ENCODE data around the gene KIFC1.

Gene KIFC1

GRCh38 chr6:33443619-33444504 lies 52.2 kb downstream of the KIFC1 start:
- POLR2A ChIA-PET, result no interaction called here
- no peak overlapping the region for H3K4me3 ChIP-seq (ENCODE audit: low read depth, low read length)

GRCh38 chr6:33445119-33445603 lies 53.5 kb downstream of the KIFC1 start:
- H3K4me3 ChIP-seq (ENCODE audit: low read depth, low read length), result no peak overlapping the region
- POLR2A ChIA-PET, result no interaction called here
- no peak for TF ChIP-seq CTCF (IDR thresholded peaks at IDR 0.05; ENCODE audit: insufficient read depth, low read length, missing control alignments)
- no peak for DNase-seq (ENCODE audit: low read depth, low spot score)
- CTCF ChIA-PET, result interaction anchor here (1.1 to 1.6 kb wide), 3 partner anchors 9 to 61 kb away, joined by 3 read pairs; no protein-coding TSS in a partner anchor

More at GRCh38 chr6:33443619-33444504, 52.2 kb downstream of the KIFC1 start:
- CTCF ChIA-PET, result interaction anchor here (1.1 to 1.6 kb wide), 3 partner anchors 8 to 60 kb away, joined by 3 read pairs; no protein-coding TSS in a partner anchor
- no peak for DNase-seq (ENCODE audit: low read depth, low spot score)
- TF ChIP-seq CTCF (IDR thresholded peaks at IDR 0.05; ENCODE audit: insufficient read depth, low read length, missing control alignments), result no peak

GRCh38 chr6:33446356-33446755 lies 54.7 kb downstream of the KIFC1 start:
- POLR2A ChIA-PET, result interaction anchor here (1.0 kb wide), 1 partner anchor 15 kb away, joined by 5 read pairs; no protein-coding TSS in a partner anchor
- no peak overlapping the region for H3K4me3 ChIP-seq (ENCODE audit: low read depth, low read length)
- CTCF ChIA-PET, result interaction anchor here (1.2 kb wide), 1 partner anchor 10 kb away, joined by 4 read pairs; no protein-coding TSS in a partner anchor
- no peak for TF ChIP-seq CTCF (IDR thresholded peaks at IDR 0.05; ENCODE audit: insufficient read depth, low read length, missing control alignments)
- no peak for DNase-seq (ENCODE audit: low read depth, low spot score)

GRCh38 chr6:33450434-33450833 lies 58.8 kb downstream of the KIFC1 start:
- CTCF ChIA-PET, result interaction anchor here (1.1 kb wide), 1 partner anchor 14 kb away, joined by 3 read pairs; no protein-coding TSS in a partner anchor

GRCh38 chr6:33451606-33452005 lies 60.0 kb downstream of the KIFC1 start:
- ChIA-PET POLR2A (no interaction called here), CTCF (no interaction called here)
- no peak for DNase-seq (ENCODE audit: low read depth, low spot score)
- H3K4me3 ChIP-seq (ENCODE audit: low read depth, low read length), result no peak overlapping the region
- no peak for TF ChIP-seq CTCF (IDR thresholded peaks at IDR 0.05; ENCODE audit: insufficient read depth, low read length, missing control alignments)

More at GRCh38 chr6:33450434-33450833, 58.8 kb downstream of the KIFC1 start:
- H3K4me3 ChIP-seq (ENCODE audit: low read depth, low read length), result no peak overlapping the region
- no peak for DNase-seq (ENCODE audit: low read depth, low spot score)
- POLR2A ChIA-PET, result no interaction called here
- no peak for TF ChIP-seq CTCF (IDR thresholded peaks at IDR 0.05; ENCODE audit: insufficient read depth, low read length, missing control alignments)

GRCh38 chr6:33452496-33452895 lies 60.9 kb downstream of the KIFC1 start:
- no peak for TF ChIP-seq CTCF (IDR thresholded peaks at IDR 0.05; ENCODE audit: insufficient read depth, low read length, missing control alignments)
- CTCF ChIA-PET, result no interaction called here
- POLR2A ChIA-PET, result no interaction called here
- no peak overlapping the region for H3K4me3 ChIP-seq (ENCODE audit: low read depth, low read length)
- DNase-seq (ENCODE audit: low read depth, low spot score), result no peak
